GM19438 (cell line): Measurements from ENCODE around the gene LTA.
A peak's percentile ranks its signal among the peaks of the same experiment; 100 is the strongest.
"Not testable (repeated sequence)": the region's sequence is repeated elsewhere in the genome, so short reads cannot be mapped to it uniquely, and the experiment has no call there.

Experiments used
- ATAC-seq: cut with Tn5 transposase; IDR thresholded peaks from one replicate; pipeline ENCODE4 v1.9.1; 2021; ENCODE audit warnings: low read depth; ENCODE audit not compliant: unreplicated experiment

Gene LTA

DNA sequence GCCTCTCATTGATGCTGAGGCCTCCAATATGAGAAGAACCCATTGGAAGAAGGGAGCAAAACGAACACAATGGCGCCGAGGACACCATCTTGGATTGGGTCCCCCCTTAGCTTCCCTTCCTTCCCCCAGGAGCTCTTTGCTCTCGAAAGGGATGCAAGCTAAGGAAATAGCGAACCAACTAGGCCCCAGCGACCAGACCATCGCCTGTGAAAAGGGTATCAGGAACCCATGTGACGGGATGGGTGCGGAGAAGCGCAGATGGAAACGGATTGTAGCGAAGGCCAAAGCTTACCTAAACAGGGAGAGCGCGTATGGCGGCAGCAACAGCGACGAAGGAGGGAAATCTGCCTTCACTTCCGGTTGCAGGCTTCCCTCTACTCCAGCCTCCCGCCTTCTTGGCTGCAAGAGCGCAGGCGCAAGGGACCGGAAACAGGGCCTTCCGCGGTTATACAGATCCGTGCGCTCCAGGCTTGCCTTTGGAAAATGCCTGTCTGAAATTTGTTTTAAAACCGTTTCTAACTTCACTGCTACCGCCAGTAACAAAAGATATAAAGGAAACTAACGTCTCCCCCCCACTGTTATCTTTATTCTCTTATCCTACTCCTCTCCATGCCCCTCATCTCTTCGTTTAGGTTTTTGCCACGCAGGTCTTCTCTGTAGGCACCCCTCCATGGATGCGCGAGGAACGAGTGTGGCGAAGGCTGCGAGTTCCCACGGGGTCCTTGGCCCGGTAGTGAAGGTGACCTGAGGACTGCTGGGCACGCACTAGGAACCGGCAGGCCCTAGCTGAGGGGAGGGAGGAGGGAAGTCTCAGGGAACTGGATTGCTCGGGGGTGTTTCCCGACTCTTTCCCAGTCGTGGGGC is 30.2 kb upstream of the LTA start, which contains the start of gene DDX39B:
TSS of gene DDX39B (minus strand) at position 346 of the 864 bp plus-strand sequence. CDS start 1,471 bp downstream, outside the sequence.
- peak; percentile 52 for ATAC-seq

- ATAC-seq = no peak
These were observed 28.4 kb upstream of the LTA start for GRCh38 chr6:31543639-31544038.

DNA sequence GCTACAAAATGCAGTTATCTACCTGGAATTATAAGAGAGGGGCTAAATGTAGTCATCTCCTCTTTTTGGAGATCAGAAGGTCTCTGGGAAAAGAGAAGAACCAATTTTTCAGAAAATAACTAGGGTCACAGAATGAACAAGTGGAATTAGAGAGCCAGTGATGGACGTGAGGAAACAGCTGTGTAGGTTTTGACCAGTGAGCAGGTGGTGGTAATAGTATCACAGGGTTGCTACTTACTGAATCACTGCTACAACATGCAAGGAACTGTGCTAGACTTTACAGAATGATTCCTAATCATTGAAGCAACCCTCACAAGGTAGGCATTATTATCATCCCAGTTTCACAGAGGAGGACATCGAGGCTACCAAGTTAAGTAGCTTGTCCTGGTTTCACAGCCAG is 27.4 kb upstream of the LTA start:
- ATAC-seq = no peak

- ATAC-seq = no peak
These were observed 26.8 kb upstream of the LTA start for GRCh38 chr6:31545291-31545690.

GRCh38 chr6:31546339-31546957 is 25.6 kb upstream of the LTA start, which contains the start of gene ATP6V1G2:
ATP6V1G2 (minus strand) TSS chr6:31546608; CDS start chr6:31546559, 49 bp downstream.
- peak; percentile 35 for ATAC-seq

DNA sequence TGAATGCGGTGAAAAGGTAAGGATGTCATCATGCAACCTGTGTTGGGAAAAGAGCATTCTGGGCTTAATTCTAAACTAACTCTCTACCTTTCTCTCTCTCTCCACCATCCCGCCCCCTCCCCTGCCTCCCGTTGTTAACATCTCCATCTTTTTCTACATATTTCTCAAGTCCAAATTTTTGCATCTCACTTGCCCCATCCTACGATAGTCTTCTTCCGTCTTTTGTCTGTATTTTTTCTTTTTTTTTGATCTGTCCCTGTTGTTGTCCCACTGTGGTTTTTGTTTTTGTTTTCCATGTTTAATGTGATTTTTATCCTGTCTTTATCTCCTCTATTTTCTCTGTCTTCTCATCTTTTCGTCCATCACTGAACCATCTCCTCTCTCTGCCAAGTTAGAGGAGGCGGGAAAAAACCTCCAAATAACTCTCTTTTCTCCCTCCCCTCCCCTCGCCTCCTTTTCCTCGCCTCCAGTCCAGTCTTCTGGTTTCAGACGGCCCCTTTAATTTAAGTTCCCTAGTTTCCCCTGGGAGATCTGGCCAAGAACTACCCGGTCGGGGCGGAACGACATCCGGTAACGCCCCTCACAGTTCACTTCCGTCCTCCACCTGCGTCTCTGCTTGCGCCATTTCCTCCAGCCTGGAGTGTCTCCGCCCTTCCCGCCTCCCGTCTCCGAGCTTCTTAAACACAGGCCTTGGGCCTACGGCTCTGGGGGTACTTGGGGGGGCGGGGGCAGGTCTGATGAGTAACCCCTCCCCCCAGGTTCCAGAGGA is 24.9 kb upstream of the LTA start, which contains the start of gene NFKBIL1:
TSS of gene NFKBIL1 (plus strand) at position 651 of the 769 bp plus-strand sequence. CDS start at position 738, 87 bp downstream.
- ATAC-seq = peak; percentile 73

DNA sequence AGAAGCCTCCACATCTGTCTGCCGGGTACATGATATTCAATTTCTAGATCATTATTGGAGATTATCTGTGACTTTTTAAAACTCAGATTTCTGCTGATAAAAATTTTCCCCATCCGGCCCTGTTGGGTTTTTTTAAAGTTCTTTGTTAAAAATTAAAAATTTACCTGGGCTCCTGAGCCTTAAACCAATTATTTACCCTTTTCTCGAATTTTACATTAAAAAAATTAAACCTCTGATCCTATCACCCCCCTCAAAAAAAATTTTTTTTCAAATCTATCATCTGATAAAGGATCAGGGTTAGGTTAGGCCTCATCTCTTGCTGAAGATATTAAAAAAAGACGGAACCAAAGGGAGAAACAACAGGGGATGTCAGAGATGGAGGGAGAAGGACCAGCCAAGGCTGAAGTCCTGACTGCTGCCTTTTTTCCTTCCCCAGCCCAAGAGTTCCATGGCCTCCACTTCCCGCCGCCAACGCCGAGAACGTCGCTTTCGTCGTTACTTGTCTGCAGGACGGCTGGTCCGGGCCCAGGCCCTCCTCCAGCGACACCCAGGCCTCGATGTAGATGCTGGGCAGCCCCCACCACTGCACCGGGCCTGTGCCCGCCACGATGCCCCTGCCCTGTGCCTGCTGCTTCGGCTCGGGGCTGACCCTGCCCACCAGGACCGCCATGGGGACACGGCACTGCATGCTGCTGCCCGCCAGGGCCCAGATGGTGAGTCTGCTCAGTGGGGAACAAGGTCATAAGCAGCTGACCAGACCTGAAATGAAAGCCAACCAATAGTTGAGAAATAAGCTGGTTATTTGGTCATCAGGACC is 24.2 kb upstream of the LTA start:
- ATAC-seq = no peak

DNA sequence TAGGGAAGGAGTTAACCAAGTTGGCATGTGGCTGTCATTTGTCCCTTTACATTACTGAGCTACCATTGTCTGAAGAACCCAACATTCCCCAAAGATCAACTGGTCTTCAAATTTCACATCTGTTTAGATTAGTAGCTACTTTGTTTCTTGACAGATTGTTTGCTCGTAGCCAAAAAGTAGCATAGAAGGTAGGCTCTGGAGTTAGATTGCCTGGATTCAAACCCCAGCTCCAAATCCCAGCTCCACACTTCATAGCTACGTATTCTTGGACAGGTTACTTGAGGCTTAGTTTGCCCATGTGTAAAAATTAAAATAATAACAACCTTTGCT is 23.6 kb upstream of the LTA start:
- no peak for ATAC-seq

- ATAC-seq = not testable (repeated sequence)
These were observed 20.7 kb upstream of the LTA start for GRCh38 chr6:31551371-31551770.

- no peak for ATAC-seq
These were observed 15.8 kb upstream of the LTA start for GRCh38 chr6:31556307-31556706.

GRCh38 chr6:31557443-31558317 is 14.4 kb upstream of the LTA start:
- ATAC-seq = no peak

- ATAC-seq = no peak
These were observed 13.8 kb upstream of the LTA start for GRCh38 chr6:31558318-31558625.

DNA sequence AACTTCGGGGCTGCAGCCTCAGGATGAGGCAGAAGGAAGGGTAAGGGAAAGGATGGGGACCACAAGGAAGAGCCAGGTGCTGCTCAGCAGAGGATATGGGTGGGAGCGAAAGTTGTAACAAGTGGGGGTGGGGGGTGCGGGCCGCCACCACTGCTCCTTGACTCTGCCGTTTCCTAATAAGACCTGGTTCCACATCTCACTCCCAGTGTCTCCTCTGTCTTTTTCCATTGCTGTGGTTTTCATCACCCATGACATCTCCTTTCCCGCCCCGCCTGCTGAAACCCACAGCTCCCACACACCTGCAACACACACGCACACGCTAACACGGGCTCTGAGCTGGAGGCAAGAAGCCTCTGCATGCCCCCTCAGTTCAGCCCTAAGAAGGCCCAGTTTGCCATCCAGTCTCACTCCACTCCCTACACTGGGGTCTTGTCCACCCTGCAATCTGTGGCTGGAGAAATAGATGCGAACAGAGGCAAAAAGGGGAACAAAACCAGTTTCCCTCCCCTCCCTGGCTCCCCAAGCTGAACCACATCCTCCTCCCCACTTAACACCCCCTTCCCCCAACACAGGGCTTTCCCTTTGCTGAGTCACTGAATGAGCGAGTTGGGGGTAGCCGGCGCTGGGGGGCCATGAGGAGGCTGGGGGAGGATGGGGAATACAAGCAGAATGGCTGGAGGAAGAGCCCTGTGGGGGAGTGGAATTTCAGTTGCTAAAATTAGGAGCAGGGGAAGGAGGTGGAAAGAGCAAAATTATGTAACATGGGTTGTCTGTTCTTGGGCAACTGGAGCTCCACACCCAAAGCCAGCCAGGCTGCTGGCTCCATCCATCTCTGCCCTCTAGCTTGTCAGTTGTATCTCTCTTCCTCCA is 13.2 kb upstream of the LTA start:
- no peak for ATAC-seq

DNA sequence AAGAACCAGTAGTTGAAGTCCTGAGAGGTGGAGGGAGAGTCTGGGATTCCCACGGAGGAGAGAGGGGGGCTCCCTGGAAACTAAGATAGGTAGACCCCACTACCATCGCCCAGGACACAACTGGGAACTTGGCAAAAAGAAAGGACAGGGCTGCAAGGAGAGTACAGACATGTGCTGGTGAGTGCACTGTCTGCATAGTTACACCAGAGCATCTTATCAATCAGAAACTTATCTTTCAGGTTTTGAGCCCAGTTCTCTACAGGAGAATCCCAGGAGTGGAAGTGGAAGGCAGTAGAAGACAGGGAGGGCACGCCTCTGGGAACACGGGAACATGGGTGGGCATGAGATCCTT is 12.5 kb upstream of the LTA start:
- ATAC-seq = no peak

DNA sequence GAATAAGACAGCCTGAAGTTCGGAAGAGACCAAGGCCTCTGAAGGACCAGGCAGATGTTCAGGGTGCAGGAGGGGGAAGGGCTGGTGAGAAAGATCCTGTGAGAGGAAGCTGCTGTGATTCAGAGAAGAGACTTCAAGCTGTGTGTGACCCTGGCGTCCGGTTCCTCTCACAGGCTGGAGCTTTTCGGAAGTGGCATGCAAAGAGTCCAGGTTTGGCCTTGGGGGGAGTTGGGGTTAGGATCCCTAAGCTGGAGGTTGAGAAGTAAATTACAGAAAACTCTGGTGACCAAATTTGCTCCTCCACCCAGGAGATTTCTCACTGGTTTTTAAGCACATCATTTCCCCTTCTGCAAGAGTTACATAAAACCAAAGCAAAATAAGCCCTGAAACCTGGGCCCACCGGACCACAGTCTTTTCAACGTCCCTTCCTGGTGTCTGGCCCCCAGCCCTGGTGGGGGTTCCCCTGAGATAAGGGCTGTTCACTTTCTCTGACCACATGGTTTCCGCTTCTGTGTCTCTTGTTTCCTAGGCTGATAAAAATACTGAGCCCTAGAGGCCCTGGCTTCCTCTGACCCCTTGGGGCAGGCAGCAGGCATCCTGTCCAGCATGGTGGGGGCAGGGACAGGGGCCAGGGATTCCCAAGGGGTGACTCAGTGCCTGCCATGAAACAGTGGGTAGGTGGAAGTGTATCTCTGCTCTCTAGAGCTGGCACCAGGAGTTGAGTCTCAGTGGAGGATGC is 12.0 kb upstream of the LTA start:
- ATAC-seq = peak; percentile 60

- ATAC-seq = no peak
These were observed 11.4 kb upstream of the LTA start for GRCh38 chr6:31560697-31561058.

GRCh38 chr6:31567531-31568370 is 4.3 kb upstream of the LTA start:
- no peak for ATAC-seq
